SU-DHL-6 (cell line): ENCODE measurements around the gene QSOX2.

Experiments
- CTCF ChIP-seq: fragments of 200-600 bp; sonication (generic); IDR thresholded peaks from one replicate; pipeline ENCODE4 v1.5.1; 2017; ENCODE audit warnings: antibody characterized with exemption, mild to moderate bottlenecking, low read length, moderate library complexity; ENCODE audit not compliant: insufficient read depth, poor library complexity, severe bottlenecking
- EZH2phosphoT487 ChIP-seq: fragments of 200-600 bp; sonication (generic), shearing (Covaris generic); conservative IDR thresholded peaks from 2 replicates; pipeline ENCODE4 v1.6.1; 2018; ENCODE audit warnings: mild to moderate bottlenecking, antibody characterized with exemption, low read length, moderate library complexity, mixed read lengths

GRCh38 chr9:136261686-136262430, 16.2 kb upstream of the QSOX2 start:
- TF ChIP-seq CTCF (no peak), EZH2phosphoT487 (no peak)
